ENCODE data around the gene PHLPP1. TPM values are rescaled to one million over a fixed set of nuclear protein-coding genes. Genes with fewer than 3 reads are reported as not detected.
A peak's percentile ranks its signal among the peaks of the same experiment; 100 is the strongest.

The PHLPP1 gene
- total and polyA plus RNA-seq, 2 of the 13 experiments (the other 11 are each of a cell fraction or from before 2014, with no cell fraction given) = 9.8 to 18.5 TPM

DNA sequence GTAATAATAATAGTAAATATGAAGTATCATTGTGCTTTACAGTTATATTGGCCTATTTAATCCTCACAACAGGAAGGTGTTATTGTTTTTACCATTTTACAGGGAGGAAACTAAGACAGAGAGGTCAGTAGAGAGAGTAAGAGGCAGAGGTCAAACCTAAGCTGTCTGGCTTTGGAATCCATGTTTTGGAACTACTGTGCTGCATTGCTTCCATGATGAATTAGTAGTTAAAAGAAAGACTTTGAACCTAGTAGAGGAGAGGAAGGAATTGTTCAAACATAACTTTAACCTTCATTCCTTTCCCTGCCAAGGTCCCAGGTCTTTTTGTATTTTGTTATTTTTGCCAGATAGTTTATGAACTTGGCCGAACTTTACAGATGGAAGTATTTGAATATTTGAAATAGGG lies 80.9 kb downstream of the PHLPP1 start:
- H3K27me3 ChIP-seq (ENCODE audit: control insufficient read depth in 1 of 2, insufficient read depth in 2 of 2, low read length in 2 of 2) = no peaks in the 10 kb centered on the region
- no peaks in the 10 kb centered on the region for H3K9me3 ChIP-seq (ENCODE audit: low read length)
- 0% methylated on average over 1 of the region's 1 CpG for WGBS (ENCODE audit: low lambda C conversion rate)
- no TSS peak for BruUV-seq (replicated peaks)
- intact Hi-C loops (cut with micrococcal nuclease; ENCODE audit: unreplicated experiment) = loop anchor here (5.0 kb wide), 1 partner anchor 44 kb away; no protein-coding TSS in a partner anchor
- peak overlapping the region; percentile 70 for H3K27ac ChIP-seq (ENCODE audit: extremely low read length, insufficient read depth, low read length)
- H4K20me1 ChIP-seq (ENCODE audit: insufficient read depth, low read length) = no peaks in the 10 kb centered on the region
- ChIA-PET POLR2A (interaction anchor here (1.3 to 1.8 kb wide), 4 partner anchors 23 to 81 kb away, joined by 4 to 12 read pairs (median 8); partner anchors contain the start of gene PHLPP1), CTCF (ENCODE audit: low intra/inter-chr PET ratio, low total read pairs) (no interaction called here)
- peak overlapping the region in 2 of 3 experiments; percentile 4 to 11; a peak in 1 of 6 replicates for H3K4me3 ChIP-seq (replicated peaks in 1 of 3; ENCODE audit: insufficient read depth in 1 of 3, low read depth in 2 of 3, low read length in 3 of 3)
- peak overlapping the region; percentile 65 for H3K4me2 ChIP-seq (ENCODE audit: low read depth, low read length)
- no peak overlapping the region for H2AFZ ChIP-seq (ENCODE audit: low read length)
- peaks cover 88% of the 10 kb centered on the region for H3K79me2 ChIP-seq (ENCODE audit: insufficient read depth, low read length)
- no peak overlapping the region for H3K9ac ChIP-seq (ENCODE audit: insufficient read depth, low read depth, low read length)
- FAIRE-seq (peak; percentile 83), ATAC-seq (peak; percentile 90), DNase-seq (ENCODE audit: low spot score) (peak; percentile 87)
- in situ Hi-C loops (cut with HindIII; ENCODE audit: extremely low pct_ligation_motif_present, low pct_unique_long_range_greater_than_20kb) = no loop called here
- no peaks in the 10 kb centered on the region for H3K36me3 ChIP-seq (replicated peaks in 1 of 2; ENCODE audit: control insufficient read depth in 1 of 2, insufficient read depth in 2 of 2, low read length in 2 of 2)
- peaks cover 99% of the 10 kb centered on the region for H3K4me1 ChIP-seq (ENCODE audit: insufficient read depth, low read length)
- peak; percentile 90 for TF ChIP-seq NCOR1 (IDR thresholded peaks at IDR 0.05; ENCODE audit: borderline replicate concordance, low read length)
- TF ChIP-seq, protein P1, sequence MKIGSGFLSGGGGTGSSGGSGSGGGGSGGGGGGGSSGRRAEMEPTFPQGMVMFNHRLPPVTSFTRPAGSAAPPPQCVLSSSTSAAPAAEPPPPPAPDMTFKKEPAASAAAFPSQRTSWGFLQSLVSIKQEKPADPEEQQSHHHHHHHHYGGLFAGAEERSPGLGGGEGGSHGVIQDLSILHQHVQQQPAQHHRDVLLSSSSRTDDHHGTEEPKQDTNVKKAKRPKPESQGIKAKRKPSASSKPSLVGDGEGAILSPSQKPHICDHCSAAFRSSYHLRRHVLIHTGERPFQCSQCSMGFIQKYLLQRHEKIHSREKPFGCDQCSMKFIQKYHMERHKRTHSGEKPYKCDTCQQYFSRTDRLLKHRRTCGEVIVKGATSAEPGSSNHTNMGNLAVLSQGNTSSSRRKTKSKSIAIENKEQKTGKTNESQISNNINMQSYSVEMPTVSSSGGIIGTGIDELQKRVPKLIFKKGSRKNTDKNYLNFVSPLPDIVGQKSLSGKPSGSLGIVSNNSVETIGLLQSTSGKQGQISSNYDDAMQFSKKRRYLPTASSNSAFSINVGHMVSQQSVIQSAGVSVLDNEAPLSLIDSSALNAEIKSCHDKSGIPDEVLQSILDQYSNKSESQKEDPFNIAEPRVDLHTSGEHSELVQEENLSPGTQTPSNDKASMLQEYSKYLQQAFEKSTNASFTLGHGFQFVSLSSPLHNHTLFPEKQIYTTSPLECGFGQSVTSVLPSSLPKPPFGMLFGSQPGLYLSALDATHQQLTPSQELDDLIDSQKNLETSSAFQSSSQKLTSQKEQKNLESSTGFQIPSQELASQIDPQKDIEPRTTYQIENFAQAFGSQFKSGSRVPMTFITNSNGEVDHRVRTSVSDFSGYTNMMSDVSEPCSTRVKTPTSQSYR (CRISPR knock-in tag; IDR thresholded peaks at IDR 0.05; ENCODE audit: borderline replicate concordance) = no peak
- TF ChIP-seq KLF12 (CRISPR knock-in tag; IDR thresholded peaks at IDR 0.05; ENCODE audit: borderline replicate concordance) = no peak
- TF ChIP-seq SP5 (CRISPR knock-in tag; IDR thresholded peaks at IDR 0.05; ENCODE audit: borderline replicate concordance, low read depth) = peak; percentile 18; the same call in 1 of the 2 replicates
- no peak for TF ChIP-seq ZNF232 (CRISPR knock-in tag; IDR thresholded peaks at IDR 0.05; ENCODE audit: borderline replicate concordance)
- TF ChIP-seq PITX1 (CRISPR knock-in tag; IDR thresholded peaks at IDR 0.05) = peak; percentile 35; the same call in 1 of the 2 replicates
- TF ChIP-seq KDM6A (CRISPR knock-in tag; IDR thresholded peaks at IDR 0.05; ENCODE audit: low read depth) = peak; percentile 71
- TF ChIP-seq HOXA9 (CRISPR knock-in tag; IDR thresholded peaks at IDR 0.05; ENCODE audit: borderline replicate concordance) = no peak
- TF ChIP-seq HDAC2 (CRISPR knock-in tag; IDR thresholded peaks at IDR 0.05) = peak; percentile 83
- TF ChIP-seq, protein P2, sequence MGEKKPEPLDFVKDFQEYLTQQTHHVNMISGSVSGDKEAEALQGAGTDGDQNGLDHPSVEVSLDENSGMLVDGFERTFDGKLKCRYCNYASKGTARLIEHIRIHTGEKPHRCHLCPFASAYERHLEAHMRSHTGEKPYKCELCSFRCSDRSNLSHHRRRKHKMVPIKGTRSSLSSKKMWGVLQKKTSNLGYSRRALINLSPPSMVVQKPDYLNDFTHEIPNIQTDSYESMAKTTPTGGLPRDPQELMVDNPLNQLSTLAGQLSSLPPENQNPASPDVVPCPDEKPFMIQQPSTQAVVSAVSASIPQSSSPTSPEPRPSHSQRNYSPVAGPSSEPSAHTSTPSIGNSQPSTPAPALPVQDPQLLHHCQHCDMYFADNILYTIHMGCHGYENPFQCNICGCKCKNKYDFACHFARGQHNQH (CRISPR knock-in tag; IDR thresholded peaks at IDR 0.05) = peak; percentile 43; the same call in 1 of the 2 replicates
- 0 out of 2 replicates have a peak, but pooled peaks have one; percentile 42 for TF ChIP-seq MXD4 (CRISPR knock-in tag; IDR thresholded peaks at IDR 0.05)
- TF ChIP-seq SOX6 (IDR thresholded peaks at IDR 0.05) = no peak
- TF ChIP-seq SOX6 (CRISPR knock-in tag; IDR thresholded peaks at IDR 0.05) = peak; percentile 88
- peak; percentile 83 for TF ChIP-seq TEAD3 (CRISPR knock-in tag; optimal IDR thresholded peaks at IDR 0.05; ENCODE audit: borderline replicate concordance)
- peak; percentile 91 for TF ChIP-seq HNF4A (CRISPR knock-in tag; IDR thresholded peaks at IDR 0.05)
- peak; percentile 71; the same call in 1 of the 2 replicates for TF ChIP-seq ZMYM2 (CRISPR knock-in tag; IDR thresholded peaks at IDR 0.05)
- TF ChIP-seq RARA (CRISPR knock-in tag; IDR thresholded peaks at IDR 0.05) = peak; percentile 93
- TF ChIP-seq NFYC (CRISPR knock-in tag; IDR thresholded peaks at IDR 0.05) = 0 out of 2 replicates have a peak, but pooled peaks have one; percentile 14
- TF ChIP-seq LCORL (IDR thresholded peaks at IDR 0.05) = peak; percentile 53; the same call in 1 of the 2 replicates
- TF ChIP-seq LCORL (CRISPR knock-in tag; IDR thresholded peaks at IDR 0.05) = peak; percentile 70; the same call in 1 of the 2 replicates
- TF ChIP-seq KAT8 (CRISPR knock-in tag; IDR thresholded peaks at IDR 0.05) = peak; percentile 61; the same call in 1 of the 2 replicates
- TF ChIP-seq PHF8 (CRISPR knock-in tag; IDR thresholded peaks at IDR 0.05) = no peak
- TF ChIP-seq KLF16 (CRISPR knock-in tag; IDR thresholded peaks at IDR 0.05) = peak in 1 of 2 experiments; percentile 19; a peak in 1 of 4 replicates
- peak; percentile 80 for TF ChIP-seq NR2F2 (IDR thresholded peaks at IDR 0.05; ENCODE audit: borderline replicate concordance, low read depth)
- TF ChIP-seq TGIF2 (CRISPR knock-in tag; IDR thresholded peaks at IDR 0.05) = no peak
- TF ChIP-seq ZNF12 (CRISPR knock-in tag; IDR thresholded peaks at IDR 0.05) = no peak
